HL-60/S4 treated with phorbol 12-myristate 13-acetate at 8.2 ng/mL for 4 days and 3 days (cell line): Measurements from ENCODE around the gene DOCK1.

Experiments used
- in situ Hi-C: fragments of 300-500 bp; cut with MboI; formaldehyde crosslinking; loops from 2 replicates; pipeline ENCODE4 v1.15.0; 2022; ENCODE audit warnings: low sequenced_read_pairs

The DOCK1 gene

GRCh38 chr10:127372361-127372760 lies 467.1 kb downstream of the DOCK1 start:
- in situ Hi-C loops: no loop called here

DNA sequence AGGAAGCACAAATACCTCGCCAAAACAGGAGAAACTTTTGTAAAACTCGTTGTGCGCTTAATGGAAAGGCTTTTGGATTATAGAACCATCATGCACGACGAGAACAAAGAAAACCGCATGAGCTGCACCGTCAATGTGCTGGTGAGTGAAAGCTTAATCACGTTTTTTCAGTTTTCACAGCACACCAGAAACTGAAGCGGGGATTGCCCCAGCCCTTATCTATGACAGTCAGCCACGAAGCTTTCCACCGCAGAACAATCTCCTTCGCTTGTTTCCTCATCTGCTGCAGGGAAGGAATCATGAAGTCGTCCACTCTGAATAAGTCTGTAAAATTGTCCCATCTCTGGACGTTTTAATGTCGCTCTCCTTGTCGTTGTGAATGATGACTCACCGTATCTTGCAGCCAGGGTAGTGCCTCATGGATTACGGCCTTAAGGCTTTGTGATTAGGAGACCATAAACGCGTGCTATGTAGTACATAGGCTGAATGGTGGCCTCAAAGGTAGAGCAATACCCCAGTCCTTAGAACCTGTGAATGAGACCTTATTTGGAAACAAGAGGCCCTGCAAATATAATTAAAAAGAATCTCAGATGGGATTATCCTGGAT lies 468.9 kb downstream of the DOCK1 start:
- in situ Hi-C loops: no loop called here

- in situ Hi-C loops: no loop called here
These were observed 469.7 kb downstream of the DOCK1 start for GRCh38 chr10:127374901-127375300.

GRCh38 chr10:127375461-127375860 lies 470.2 kb downstream of the DOCK1 start:
- in situ Hi-C loops: no loop called here

GRCh38 chr10:127376071-127376470 lies 470.8 kb downstream of the DOCK1 start:
- in situ Hi-C loops: no loop called here

DNA sequence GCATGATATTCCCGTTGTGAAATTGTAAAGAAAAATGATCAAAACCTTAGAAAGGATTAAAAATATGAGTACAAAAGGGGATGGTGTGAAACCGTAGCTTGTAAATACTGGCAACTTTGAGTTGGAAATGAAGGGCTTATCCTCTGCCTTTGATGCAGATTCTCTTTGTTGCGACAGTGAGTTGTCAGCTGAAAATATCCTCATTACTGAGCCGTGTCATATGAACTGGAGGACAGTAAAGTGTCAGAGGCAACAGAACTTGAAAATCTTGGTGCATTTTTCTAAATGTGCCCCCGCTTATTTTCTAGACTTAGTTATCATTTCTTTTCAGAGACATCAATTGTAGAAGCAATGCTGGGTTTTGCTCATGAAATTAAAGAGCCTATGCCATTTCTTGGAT lies 473.4 kb downstream of the DOCK1 start:
- in situ Hi-C loops: no loop called here

- in situ Hi-C loops: no loop called here
These were observed 479.3 kb downstream of the DOCK1 start for GRCh38 chr10:127384532-127384931.

DNA sequence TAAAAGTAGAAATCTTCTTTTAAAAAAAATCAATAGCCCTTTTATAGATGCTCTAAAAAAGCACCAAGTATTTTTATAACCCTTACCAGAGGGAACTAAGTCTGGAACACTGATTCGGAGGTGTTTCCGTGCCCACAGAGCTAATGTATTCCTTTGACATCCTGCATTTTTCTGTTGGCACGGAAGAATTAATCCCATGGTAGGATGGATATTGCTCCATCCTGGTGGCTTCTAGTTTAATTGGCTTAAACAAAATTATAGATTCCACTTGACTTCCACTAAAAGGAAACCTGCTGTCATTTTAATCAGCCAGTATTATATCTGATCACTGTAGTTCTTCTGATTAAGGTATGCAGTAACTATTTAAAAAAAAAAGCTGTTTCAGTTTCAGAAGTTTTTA lies 479.8 kb downstream of the DOCK1 start:
- in situ Hi-C loops: no loop called here

- in situ Hi-C loops: no loop called here
These were observed 481.5 kb downstream of the DOCK1 start for GRCh38 chr10:127386606-127387327.

DNA sequence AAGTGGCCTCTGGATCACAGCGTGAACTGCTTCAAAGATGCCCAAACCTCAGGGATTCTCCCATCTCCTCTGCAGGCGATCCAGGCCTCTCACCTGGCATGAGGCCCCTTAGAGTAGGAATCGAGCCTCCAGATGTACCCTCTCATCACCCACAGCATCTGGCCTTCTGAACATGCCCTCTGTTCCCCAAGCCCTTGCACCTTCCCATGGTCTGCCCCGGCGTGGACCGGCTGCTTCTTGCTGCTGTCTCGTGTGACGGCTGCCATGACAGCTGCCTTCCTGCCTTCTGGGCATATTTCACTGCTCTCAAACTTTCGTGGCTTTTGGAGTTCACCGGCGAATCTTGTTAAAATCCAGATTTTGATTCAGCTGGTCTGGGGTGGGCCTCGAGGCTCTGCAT lies 486.6 kb downstream of the DOCK1 start:
- in situ Hi-C loops: no loop called here

DNA sequence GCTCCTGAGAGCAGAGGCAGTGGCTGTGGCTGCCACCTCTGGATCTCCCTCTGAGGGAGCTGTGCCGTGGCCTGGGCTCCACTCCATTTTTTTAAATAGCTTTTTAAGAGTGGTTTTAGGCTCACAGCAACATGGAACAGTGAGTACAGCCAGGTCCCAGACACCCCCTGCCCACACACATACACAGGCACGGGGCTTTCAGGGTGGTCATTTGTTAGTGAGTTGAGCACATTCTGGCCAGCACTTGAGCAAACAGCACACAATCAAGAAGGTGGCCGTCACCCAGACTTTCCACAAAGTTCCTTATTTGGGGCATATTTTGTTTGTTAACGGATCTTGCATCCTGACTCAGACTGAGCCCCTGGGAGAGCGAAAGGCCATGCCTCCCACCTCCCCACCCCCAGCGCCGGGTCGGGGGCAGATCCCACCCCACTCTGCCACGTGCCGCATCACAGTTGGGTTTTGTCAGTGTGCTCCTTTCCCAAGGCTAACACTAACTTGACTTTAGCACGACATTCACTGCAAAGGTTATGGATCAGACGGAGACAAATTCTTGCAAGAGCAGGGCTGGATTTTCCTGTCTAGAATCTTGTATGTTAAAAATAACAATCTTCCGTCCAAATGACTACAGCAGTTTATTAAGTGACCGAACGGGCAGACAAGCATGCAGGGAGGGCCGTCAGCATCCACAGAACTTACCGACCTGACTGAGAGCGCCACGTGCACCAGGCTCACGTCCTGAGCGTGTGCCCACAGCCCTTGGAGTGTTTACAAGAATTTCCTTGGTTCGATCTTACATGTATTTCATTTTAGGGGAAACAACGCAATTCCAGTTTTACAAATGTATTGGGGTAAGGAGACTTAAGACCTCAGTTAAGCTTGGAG lies 487.4 kb downstream of the DOCK1 start:
- in situ Hi-C loops: no loop called here

GRCh38 chr10:127398140-127398970 lies 493.1 kb downstream of the DOCK1 start:
- in situ Hi-C loops: no loop called here

DNA sequence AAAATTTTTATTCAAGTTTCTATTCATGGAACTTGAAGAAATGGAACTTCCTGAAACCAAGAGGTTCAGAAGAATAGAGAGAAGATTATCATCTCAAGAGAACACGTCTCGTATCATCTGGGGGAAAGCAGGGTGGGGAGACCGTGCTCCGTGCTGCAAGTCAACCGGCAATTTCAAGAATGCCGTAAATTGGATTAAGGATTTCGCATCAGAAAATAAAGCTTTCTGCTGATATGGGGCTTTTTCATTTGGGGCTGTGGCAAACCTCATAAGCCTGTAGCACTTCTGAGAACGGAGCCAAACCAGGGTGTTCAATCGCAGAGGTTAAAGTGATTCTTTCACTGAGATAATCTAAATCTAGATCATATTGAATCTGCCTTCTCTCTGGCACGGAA lies 493.7 kb downstream of the DOCK1 start:
- in situ Hi-C loops: no loop called here

GRCh38 chr10:127399668-127400067 lies 494.4 kb downstream of the DOCK1 start:
- in situ Hi-C loops: no loop called here

- in situ Hi-C loops: no loop called here
These were observed 495.0 kb downstream of the DOCK1 start for GRCh38 chr10:127400216-127400615.

GRCh38 chr10:127402596-127403409 lies 497.6 kb downstream of the DOCK1 start:
- in situ Hi-C loops: no loop called here

GRCh38 chr10:127405221-127405620 lies 500.0 kb downstream of the DOCK1 start:
- in situ Hi-C loops: no loop called here

GRCh38 chr10:127406018-127406550 lies 500.9 kb downstream of the DOCK1 start:
- in situ Hi-C loops: no loop called here

DNA sequence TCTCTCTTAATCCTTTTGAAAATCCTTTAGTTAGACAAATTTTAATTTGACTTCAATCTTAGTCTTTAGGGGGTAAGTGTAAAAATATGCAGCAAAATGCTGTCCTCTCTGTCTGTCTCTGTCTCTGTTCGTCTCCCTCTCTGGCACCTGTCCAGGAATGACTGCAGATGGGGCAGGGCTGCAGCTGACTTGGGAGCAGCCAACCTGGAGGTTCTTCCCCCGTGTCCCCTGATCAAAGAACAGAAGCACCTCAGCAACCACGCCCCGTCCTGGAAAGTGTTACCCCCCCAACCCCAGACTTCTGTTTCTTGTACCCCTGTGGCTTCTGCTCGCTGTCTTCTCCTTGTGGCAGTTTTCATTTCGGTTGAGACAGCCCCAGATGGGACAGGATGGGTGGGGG lies 502.3 kb downstream of the DOCK1 start:
- in situ Hi-C loops: no loop called here
